HepG2 (cell line): ENCODE results near the gene G6PC3. TPM values are rescaled to one million over a fixed set of nuclear protein-coding genes. Genes with fewer than 3 reads are reported as not detected.

Experiments used
- CCDC6 ChIP-seq: sonication (generic); formaldehyde crosslinking; IDR thresholded peaks from 2 replicates; pipeline ENCODE4 v1.8.1; 2022; ENCODE audit warnings: mild to moderate bottlenecking, missing genetic modification reagents, moderate library complexity
- DZIP1 ChIP-seq: sonication (generic); formaldehyde crosslinking; IDR thresholded peaks from 2 replicates; pipeline ENCODE4 v1.5.0; 2020; ENCODE audit warnings: mild to moderate bottlenecking, missing genetic modification reagents
- HDAC1 ChIP-seq: sonication (generic); formaldehyde crosslinking; IDR thresholded peaks from 2 replicates; pipeline ENCODE4 v1.5.1; 2020; ENCODE audit warnings: mild to moderate bottlenecking, missing genetic modification reagents
- HIVEP1 ChIP-seq: sonication (generic); formaldehyde crosslinking; IDR thresholded peaks from 2 replicates; pipeline ENCODE4 v1.4.0; 2020; ENCODE audit warnings: mild to moderate bottlenecking, missing genetic modification reagents
- HOXA3 ChIP-seq: sonication (generic); formaldehyde crosslinking; IDR thresholded peaks from 2 replicates; pipeline ENCODE4 v1.5.0; 2020; ENCODE audit warnings: missing genetic modification reagents
- IRF2 ChIP-seq: IDR thresholded peaks from 2 replicates; pipeline ENCODE4 v1.6.1; 2018; ENCODE audit warnings: missing genetic modification reagents, missing compliant biosample characterization
- KAT7 ChIP-seq: IDR thresholded peaks from 2 replicates; pipeline ENCODE4 v1.6.1; 2018; ENCODE audit warnings: borderline replicate concordance, missing compliant biosample characterization
- KAT8 ChIP-seq: IDR thresholded peaks from 2 replicates; pipeline ENCODE4 v1.6.1; 2016; ENCODE audit warnings: missing genetic modification reagents, missing compliant biosample characterization
- KLF11 ChIP-seq: IDR thresholded peaks from 2 replicates; pipeline ENCODE4 v1.6.1; 2016; ENCODE audit warnings: missing compliant biosample characterization
- KLF12 ChIP-seq: sonication (generic); formaldehyde crosslinking; IDR thresholded peaks from 2 replicates; pipeline ENCODE4 v1.4.0; 2020; ENCODE audit warnings: missing genetic modification reagents, borderline replicate concordance
- MXI1 ChIP-seq: IDR thresholded peaks from 3 replicates; pipeline ENCODE4 v1.6.1; 2012; ENCODE audit warnings: low read depth, low read length, inconsistent platforms, borderline replicate concordance
- NONO ChIP-seq, 2 experiments: fragments of 450-650 bp in 1 of 2; sonication (generic) in 1 of 2; formaldehyde crosslinking in 1 of 2; IDR thresholded peaks in 1 of 2; conservative IDR thresholded peaks in 1 of 2; 2 replicates each; pipeline versions ENCODE4 v1.6.1 to v1.8.0; 2017 to 2022; ENCODE audit warnings: mild to moderate bottlenecking in 1 of 2, missing genetic modification reagents in 1 of 2, moderate library complexity in 1 of 2
- NPAS2 ChIP-seq: sonication (generic); formaldehyde crosslinking; IDR thresholded peaks from 2 replicates; pipeline ENCODE4 v1.8.0; 2022; ENCODE audit warnings: mild to moderate bottlenecking, missing genetic modification reagents, borderline replicate concordance
- NR2F1 ChIP-seq, 2 experiments: fragments of 450-650 bp in 1 of 2; formaldehyde crosslinking in 1 of 2; IDR thresholded peaks; 2 replicates each; pipeline versions ENCODE4 v1.5.0 to v1.6.1; 2016 to 2020; ENCODE audit warnings: mild to moderate bottlenecking in 1 of 2, missing compliant biosample characterization in 1 of 2, missing genetic modification reagents in 1 of 2, moderate library complexity in 1 of 2
- TCF7L2 ChIP-seq: IDR thresholded peaks from 2 replicates; pipeline ENCODE4 v1.6.1; 2011; ENCODE audit warnings: mild to moderate bottlenecking, low read depth, low read length, moderate library complexity
- U2AF2 ChIP-seq: fragments of 200-400 bp; formaldehyde crosslinking; IDR thresholded peaks from 2 replicates; pipeline ENCODE4 v1.6.1; 2017; ENCODE audit warnings: low read depth, mild to moderate bottlenecking, low read length
- ZBTB46 ChIP-seq: sonication (generic); formaldehyde crosslinking; IDR thresholded peaks from 2 replicates; pipeline ENCODE4 v1.4.0; 2020; ENCODE audit warnings: mild to moderate bottlenecking, missing genetic modification reagents, borderline replicate concordance
- ZNF253 ChIP-seq: sonication (generic); formaldehyde crosslinking; IDR thresholded peaks from 2 replicates; pipeline ENCODE4 v1.8.0; 2022; ENCODE audit warnings: mild to moderate bottlenecking, missing genetic modification reagents, borderline replicate concordance
- ZNF317 ChIP-seq: sonication (generic); formaldehyde crosslinking; IDR thresholded peaks from 2 replicates; pipeline ENCODE4 v1.5.0; 2020; ENCODE audit warnings: mild to moderate bottlenecking, missing genetic modification reagents
- ZNF335 ChIP-seq: sonication (generic); formaldehyde crosslinking; IDR thresholded peaks from 2 replicates; pipeline ENCODE4 v1.4.0; 2020; ENCODE audit warnings: missing genetic modification reagents
- ZNF550 ChIP-seq: sonication (generic); formaldehyde crosslinking; IDR thresholded peaks from 2 replicates; pipeline ENCODE4 v1.4.0; 2020; ENCODE audit warnings: mild to moderate bottlenecking, missing genetic modification reagents, borderline replicate concordance
- ZNF639 ChIP-seq: conservative IDR thresholded peaks from 2 replicates; pipeline ENCODE4 v1.6.1; 2018; ENCODE audit warnings: missing genetic modification reagents
- ZNF850 ChIP-seq: sonication (generic); formaldehyde crosslinking; conservative IDR thresholded peaks from 2 replicates; pipeline ENCODE4 v1.9.0; 2021; ENCODE audit warnings: mild to moderate bottlenecking, missing genetic modification reagents
- ZSCAN31 ChIP-seq: sonication (generic); formaldehyde crosslinking; IDR thresholded peaks from 2 replicates; pipeline ENCODE4 v1.5.0; 2020; ENCODE audit warnings: low read depth, mild to moderate bottlenecking, missing genetic modification reagents
- polyA plus RNA-seq, 8 experiments: library from polyadenylated mRNA; depleted of rRNA in 3 of 8; stranded (reverse) in 7 of 8; unstranded in 1 of 8; fragments of >200 nt; fragmentation: Illumina TruSeq in 4 of 8; extraction: Trizol in 4 of 8; gene quantifications; 2 replicates each; pipeline versions ENCODE4 v1.2.1 to v1.2.3, GENCODE V29; 2011 to 2016; ENCODE audit warnings: low read depth in 4 of 8, missing spikeins in 1 of 8, mixed read lengths in 1 of 8; ENCODE audit not compliant: insufficient read depth in 1 of 8
- total RNA-seq, 5 experiments: library from RNA; depleted of rRNA; stranded (reverse); fragments of >200 nt; fragmentation: Illumina TruSeq; extraction: Trizol; gene quantifications; 2 replicates each; pipeline ENCODE4 v1.2.3, GENCODE V29; 2016; ENCODE audit warnings: low read depth in 1 of 5

G6PC3 gene
- total and polyA plus RNA-seq, 2 of the 13 experiments (the other 11 are each of a cell fraction or from before 2014, with no cell fraction given), result 38.5 to 75.8 TPM

GRCh38 chr17:44076716-44077594 is 6.4 kb downstream of the G6PC3 start (continued):
- TF ChIP-seq DZIP1 (CRISPR knock-in tag) (no peak), ZNF253 (no peak), MXI1 (no peak), KAT7 (CRISPR knock-in tag) (no peak), U2AF2 (no peak), KLF12 (0 out of 2 replicates have a peak, but pooled peaks have one; percentile 61), KLF11 (CRISPR knock-in tag) (no peak), HOXA3 (CRISPR knock-in tag) (peak; percentile 51; the same call in 1 of the 2 replicates), HIVEP1 (CRISPR knock-in tag) (no peak), ZNF335 (CRISPR knock-in tag) (0 out of 2 replicates have a peak, but pooled peaks have one; percentile 22), NONO (IDR thresholded peaks at IDR 0.05) (no peak), NONO (CRISPR knock-in tag; conservative IDR thresholded peaks at IDR 0.05) (no peak), NPAS2 (CRISPR knock-in tag) (no peak), ZNF639 (CRISPR knock-in tag) (no peak), CCDC6 (CRISPR knock-in tag) (0 out of 2 replicates have a peak, but pooled peaks have one; percentile 35), HDAC1 (CRISPR knock-in tag) (0 out of 2 replicates have a peak, but pooled peaks have one; percentile 17), KAT8 (CRISPR knock-in tag) (0 out of 2 replicates have a peak, but pooled peaks have one; percentile 26), TCF7L2 (no peak), ZBTB46 (CRISPR knock-in tag) (no peak), NR2F1 (CRISPR knock-in tag; IDR thresholded peaks at IDR 0.05) (no peak), ZNF850 (CRISPR knock-in tag) (no peak), ZNF550 (no peak), ZSCAN31 (CRISPR knock-in tag) (peak; percentile 34; the same call in 1 of the 2 replicates), IRF2 (CRISPR knock-in tag) (no peak), ZNF317 (CRISPR knock-in tag) (0 out of 2 replicates have a peak, but pooled peaks have one; percentile 24)
